Right lobe of liver (tissue), 6 donors: ENCODE data around the gene CYP4F3. TPM values are rescaled to one million over a fixed set of nuclear protein-coding genes. Genes with fewer than 3 reads are reported as not detected.

ENCODE experiments used
- ATAC-seq, 4 donors: fragments of 200-7000 bp; cut with Tn5 transposase; one replicate each; pipeline ENCODE4 v1.9.1; 2020; ENCODE audit warnings: mild to moderate bottlenecking in 4 of 4, moderate library complexity in 4 of 4
- DNase-seq, 3 donors: peaks; one replicate each; pipeline ENCODE4 v3.0.0-alpha.2; 2020
- H3K27ac ChIP-seq, 3 donors: fragments of 200-600 bp; one replicate each; pipeline ENCODE4 v1.8.0; 2022
- H3K27me3 ChIP-seq, 2 donors: fragments of 200-600 bp; one replicate each; pipeline ENCODE4 v1.8.0; 2022
- H3K36me3 ChIP-seq, 4 donors: fragments of 200-600 bp; sonication (generic) in 1 of 4; one replicate each; pipeline versions ENCODE4 v1.5.1 to v1.8.0; 2017 to 2022; ENCODE audit warnings: control low read depth in 1 of 4
- H3K4me1 ChIP-seq, 4 donors: fragments of 200-600 bp; sonication (generic) in 1 of 4; one replicate each; pipeline versions ENCODE4 v1.5.1 to v1.8.0; 2017 to 2022; ENCODE audit warnings: control low read depth in 1 of 4
- H3K4me3 ChIP-seq, 3 donors: fragments of 200-600 bp; one replicate each; pipeline ENCODE4 v1.8.0; 2022
- H3K9me3 ChIP-seq, 4 donors: fragments of 200-600 bp; sonication (generic) in 1 of 4; one replicate each; pipeline versions ENCODE4 v1.5.1 to v1.8.0; 2017 to 2022; ENCODE audit warnings: control low read depth in 1 of 4
- CTCF ChIP-seq, 4 donors: fragments of 200-600 bp in 3 of 4; fragments of 450-650 bp in 1 of 4; IDR thresholded peaks; one replicate each; pipeline versions ENCODE4 v1.5.1 to v1.8.0; 2016 to 2022; ENCODE audit warnings: antibody characterized with exemption in 4 of 4, mild to moderate bottlenecking in 2 of 4
- POLR2A ChIP-seq: fragments of 450-650 bp; IDR thresholded peaks from one replicate; pipeline ENCODE4 v1.6.1; 2017; ENCODE audit warnings: antibody characterized with exemption, mild to moderate bottlenecking
- WGBS: methylation state at CpG from one replicate; pipeline ENCODE4 v1.1.6; 2018; ENCODE audit warnings: low coverage, low lambda C conversion rate; ENCODE audit not compliant: insufficient coverage; ENCODE audit errors: missing lambda C conversion rate; 5-methylcytosine and 5-hydroxymethylcytosine counted together
- intact Hi-C, 2 donors: fragments of 100-400 bp; cut with DNase I; formaldehyde crosslinking; loops; one replicate each; pipeline versions ENCODE4 v1.11.2 to v1.14.1; 2022
- total RNA-seq, 6 experiments: library from RNA; depleted of rRNA in 2 of 6; stranded (reverse); fragments of >200 nt in 2 of 6; fragmentation: NEBNext Ultra II Directional in 3 of 6; extraction: Animal tissue kit (Norgen Biotek cat#: 25700) in 3 of 6; gene quantifications; one replicate each; pipeline versions ENCODE4 v1.1.0 to v1.2.4, GENCODE V29; 2016 to 2023
- donor health status: DM: no; HTN: yes; CAD: no.
- donor health status: DM: no; HTN: no; CAD: no.
- donor health status: DM: no; HTN: no; CAD: no.
- donor health status: DM: no; HTN: yes; CAD: no.
- donor health status: DM: no; HTN: yes; CAD: no.

CYP4F3 gene
- total RNA-seq, 6 experiments from 2014 or later = 186 to 573 (median 245) TPM

GRCh38 chr19:15669891-15670290 lies 29.2 kb downstream of the CYP4F3 start:
- no peaks in the 10 kb centered on the region for H3K27me3 ChIP-seq
- no peak overlapping the region for H3K4me3 ChIP-seq
- no peaks in the 10 kb centered on the region for H3K36me3 ChIP-seq
- no peak overlapping the region for H3K27ac ChIP-seq
- WGBS = 78% methylated on average over 4 of the region's 4 CpGs
- H3K4me1 ChIP-seq = peaks cover 0 to 12% (median 0%) of the 10 kb centered on the region in 4 donors
- ATAC-seq = no peak
- TF ChIP-seq POLR2A (no peak), CTCF (IDR thresholded peaks at IDR 0.05) (no peak)
- intact Hi-C loops = no loop called here
- no peak for DNase-seq
- H3K9me3 ChIP-seq = no peaks in the 10 kb centered on the region

GRCh38 chr19:15671237-15671821 lies 30.6 kb downstream of the CYP4F3 start:
- no peaks in the 10 kb centered on the region for H3K36me3 ChIP-seq

GRCh38 chr19:15671891-15672579 lies 31.3 kb downstream of the CYP4F3 start:
- DNase-seq = no peak
- intact Hi-C loops = no loop called here
- Histone ChIP-seq H3K4me3 (no peak overlapping the region), H3K36me3 (no peaks in the 10 kb centered on the region), H3K9me3 (no peaks in the 10 kb centered on the region), H3K27ac (no peak overlapping the region), H3K27me3 (no peaks in the 10 kb centered on the region), H3K4me1 (peaks cover 0 to 12% (median 0%) of the 10 kb centered on the region in 4 donors)
- WGBS = 50% methylated on average over 9 of the region's 10 CpGs
- no peak for TF ChIP-seq POLR2A
- no peak for TF ChIP-seq CTCF (IDR thresholded peaks at IDR 0.05)
- ATAC-seq = no peak

More at GRCh38 chr19:15671237-15671821, 30.6 kb downstream of the CYP4F3 start:
- no peak for DNase-seq
- Histone ChIP-seq H3K27me3 (no peaks in the 10 kb centered on the region), H3K9me3 (no peaks in the 10 kb centered on the region), H3K4me1 (peaks cover 0 to 12% (median 0%) of the 10 kb centered on the region in 4 donors), H3K4me3 (no peak overlapping the region), H3K27ac (no peak overlapping the region)
- intact Hi-C loops = no loop called here
- no peak for TF ChIP-seq CTCF (IDR thresholded peaks at IDR 0.05)
- ATAC-seq = no peak
- WGBS = 57% methylated on average over 2 of the region's 5 CpGs

GRCh38 chr19:15672580-15673175 lies 32.0 kb downstream of the CYP4F3 start, which contains the start of gene CYP4F12:
CYP4F12 (plus strand) TSS chr19:15673087; CDS start chr19:15673530, 443 bp downstream.
- TF ChIP-seq CTCF (IDR thresholded peaks at IDR 0.05) = no peak
- TF ChIP-seq POLR2A = peak; percentile 28
- H3K9me3 ChIP-seq = no peaks in the 10 kb centered on the region
- peak within 1 kb of the TSS; percentile 50 to 65 (median 65) for H3K27ac ChIP-seq
- H3K4me3 ChIP-seq = peak within 1 kb of the TSS; percentile 12 to 62 (median 19)
- WGBS = 19% methylated on average over 5 of the region's 6 CpGs
- ATAC-seq (peak; percentile 89 to 93 (median 89)), DNase-seq (peak; percentile 92 to 97 (median 97))
- no peaks in the 10 kb centered on the region for H3K36me3 ChIP-seq
- intact Hi-C loops = no loop called here
- H3K4me1 ChIP-seq = peaks cover 0 to 12% (median 0%) of the 10 kb centered on the region in 4 donors
- no peaks in the 10 kb centered on the region for H3K27me3 ChIP-seq
